ENCODE results near the gene FANCD2.
A peak's percentile ranks its signal among the peaks of the same experiment; 100 is the strongest.

The FANCD2 gene

GRCh38 chr3:10026084-10026890, at the start of gene FANCD2:
FANCD2 (plus strand) TSS chr3:10026437; CDS start chr3:10028658, 2,221 bp downstream.
- H3K36me3 ChIP-seq (ENCODE audit: control insufficient read depth, insufficient read depth, low read length): peaks cover 6% of the 10 kb centered on the region
- H3K9me3 ChIP-seq (ENCODE audit: control insufficient read depth, insufficient read depth, low read length): no peaks in the 10 kb centered on the region
- H3K27me3 ChIP-seq (ENCODE audit: control insufficient read depth, insufficient read depth, low read length): no peaks in the 10 kb centered on the region
- peak within 1 kb of the TSS; percentile 96 for H3K9ac ChIP-seq (ENCODE audit: low read depth, low read length)
- no peaks in the 10 kb centered on the region for H3K4me1 ChIP-seq (ENCODE audit: control insufficient read depth, insufficient read depth, low read length)
- peak within 1 kb of the TSS; percentile 98 for H3K4me3 ChIP-seq (ENCODE audit: low read depth, low read length)

- Histone ChIP-seq H3K9me3 (ENCODE audit: control insufficient read depth, insufficient read depth, low read length) (no peaks in the 10 kb centered on the region), H3K4me1 (ENCODE audit: control insufficient read depth, insufficient read depth, low read length) (no peaks in the 10 kb centered on the region), H3K9ac (ENCODE audit: low read depth, low read length) (no peak overlapping the region), H3K4me3 (ENCODE audit: low read depth, low read length) (no peak overlapping the region), H3K36me3 (ENCODE audit: control insufficient read depth, insufficient read depth, low read length) (peaks cover 6% of the 10 kb centered on the region), H3K27me3 (ENCODE audit: control insufficient read depth, insufficient read depth, low read length) (no peaks in the 10 kb centered on the region)
Measured at GRCh38 chr3:9976721-9977709, 49.2 kb upstream of the FANCD2 start.

DNA sequence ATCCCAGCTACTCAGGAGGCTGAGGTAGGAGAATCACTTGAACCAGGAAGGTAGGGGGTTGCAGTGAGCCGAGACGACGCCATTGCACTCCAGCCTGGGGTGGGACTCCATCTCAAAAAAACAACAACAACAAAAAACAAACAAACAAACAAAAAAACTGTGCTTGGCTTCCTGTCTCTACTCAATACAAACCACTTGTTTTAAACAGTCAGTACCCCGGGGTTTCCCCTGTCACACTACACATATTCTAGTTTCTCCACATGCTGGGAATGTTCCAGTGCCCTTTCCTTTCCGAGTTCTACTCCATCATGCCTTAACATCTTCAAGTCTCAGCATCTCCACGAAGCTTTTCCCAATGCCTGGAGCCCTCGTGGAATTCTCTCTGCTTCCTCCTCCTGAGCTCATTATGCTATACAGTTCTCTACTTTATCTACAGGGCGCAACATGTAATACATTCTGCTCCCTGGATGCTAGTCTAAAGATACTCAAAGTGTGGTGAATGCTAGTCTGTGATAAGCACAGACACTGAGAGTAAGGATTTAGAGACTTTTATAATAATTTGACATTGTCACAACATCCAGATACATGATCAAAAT, 47.4 kb upstream of the FANCD2 start:
- no peak overlapping the region for H3K4me3 ChIP-seq (ENCODE audit: low read depth, low read length)
- H3K9me3 ChIP-seq (ENCODE audit: control insufficient read depth, insufficient read depth, low read length): no peaks in the 10 kb centered on the region

DNA sequence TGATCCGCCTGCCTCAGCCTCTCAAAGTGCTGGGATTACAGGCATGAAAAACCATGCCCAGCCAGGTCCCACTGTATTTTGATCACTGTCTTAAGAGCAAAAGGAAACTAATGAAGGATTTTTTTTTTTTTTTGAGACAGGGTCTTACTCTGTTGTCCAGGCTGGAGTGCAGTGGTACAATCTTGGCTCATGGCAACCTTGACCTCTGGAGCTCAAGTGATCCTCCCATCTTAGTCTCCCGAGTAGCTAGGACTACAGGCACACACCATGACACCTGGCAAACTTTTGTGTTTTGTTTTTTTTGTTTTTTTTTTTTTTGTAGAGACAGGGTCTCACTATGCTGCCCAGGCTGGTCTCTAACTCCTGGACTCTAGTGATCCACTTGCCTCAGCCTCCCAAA, 46.0 kb upstream of the FANCD2 start:
- H3K4me1 ChIP-seq (ENCODE audit: control insufficient read depth, insufficient read depth, low read length): no peaks in the 10 kb centered on the region
- peaks cover 6% of the 10 kb centered on the region for H3K36me3 ChIP-seq (ENCODE audit: control insufficient read depth, insufficient read depth, low read length)
- no peak overlapping the region for H3K4me3 ChIP-seq (ENCODE audit: low read depth, low read length)
- H3K9ac ChIP-seq (ENCODE audit: low read depth, low read length): no peak overlapping the region
- H3K9me3 ChIP-seq (ENCODE audit: control insufficient read depth, insufficient read depth, low read length): no peaks in the 10 kb centered on the region
- H3K27me3 ChIP-seq (ENCODE audit: control insufficient read depth, insufficient read depth, low read length): no peaks in the 10 kb centered on the region

More for the DNA sequence above, 47.4 kb upstream of the FANCD2 start:
- Histone ChIP-seq H3K9ac (ENCODE audit: low read depth, low read length) (no peak overlapping the region), H3K4me1 (ENCODE audit: control insufficient read depth, insufficient read depth, low read length) (no peaks in the 10 kb centered on the region), H3K27me3 (ENCODE audit: control insufficient read depth, insufficient read depth, low read length) (no peaks in the 10 kb centered on the region), H3K36me3 (ENCODE audit: control insufficient read depth, insufficient read depth, low read length) (peaks cover 6% of the 10 kb centered on the region)

DNA sequence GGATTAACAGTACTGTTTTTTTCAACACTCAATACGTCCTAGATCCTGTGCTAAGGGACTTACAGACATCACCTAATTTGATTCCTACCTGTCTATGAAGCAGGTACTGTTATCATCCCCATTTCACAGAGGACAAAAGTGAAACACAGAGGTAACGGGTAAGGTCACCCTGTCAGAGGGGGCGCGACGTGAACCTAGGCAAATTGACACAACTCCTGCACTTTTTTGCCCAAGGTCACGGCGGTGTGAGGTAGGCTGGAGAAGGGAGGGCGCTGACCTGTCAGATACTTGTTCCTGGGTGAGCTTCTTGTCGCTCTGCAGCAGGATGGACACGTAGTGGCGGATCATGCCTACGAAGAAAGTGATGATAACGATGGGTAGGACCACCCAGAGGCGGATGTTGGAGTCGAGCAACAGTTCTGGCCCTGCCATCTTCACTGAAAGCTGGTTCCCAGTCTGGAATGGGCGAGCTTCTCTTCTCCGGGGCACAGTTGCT, 40.0 kb upstream of the FANCD2 start:
- Histone ChIP-seq H3K27me3 (ENCODE audit: control insufficient read depth, insufficient read depth, low read length) (no peaks in the 10 kb centered on the region), H3K9ac (ENCODE audit: low read depth, low read length) (peak overlapping the region; percentile 94), H3K9me3 (ENCODE audit: control insufficient read depth, insufficient read depth, low read length) (no peaks in the 10 kb centered on the region), H3K4me1 (ENCODE audit: control insufficient read depth, insufficient read depth, low read length) (no peaks in the 10 kb centered on the region), H3K36me3 (ENCODE audit: control insufficient read depth, insufficient read depth, low read length) (no peaks in the 10 kb centered on the region), H3K4me3 (ENCODE audit: low read depth, low read length) (peak overlapping the region; percentile 99)

GRCh38 chr3:9994086-9994844, 32.0 kb upstream of the FANCD2 start:
- no peaks in the 10 kb centered on the region for H3K4me1 ChIP-seq (ENCODE audit: control insufficient read depth, insufficient read depth, low read length)
- no peaks in the 10 kb centered on the region for H3K27me3 ChIP-seq (ENCODE audit: control insufficient read depth, insufficient read depth, low read length)
- no peak overlapping the region for H3K9ac ChIP-seq (ENCODE audit: low read depth, low read length)
- no peaks in the 10 kb centered on the region for H3K9me3 ChIP-seq (ENCODE audit: control insufficient read depth, insufficient read depth, low read length)
- H3K36me3 ChIP-seq (ENCODE audit: control insufficient read depth, insufficient read depth, low read length): peaks cover 6% of the 10 kb centered on the region
- no peak overlapping the region for H3K4me3 ChIP-seq (ENCODE audit: low read depth, low read length)

DNA sequence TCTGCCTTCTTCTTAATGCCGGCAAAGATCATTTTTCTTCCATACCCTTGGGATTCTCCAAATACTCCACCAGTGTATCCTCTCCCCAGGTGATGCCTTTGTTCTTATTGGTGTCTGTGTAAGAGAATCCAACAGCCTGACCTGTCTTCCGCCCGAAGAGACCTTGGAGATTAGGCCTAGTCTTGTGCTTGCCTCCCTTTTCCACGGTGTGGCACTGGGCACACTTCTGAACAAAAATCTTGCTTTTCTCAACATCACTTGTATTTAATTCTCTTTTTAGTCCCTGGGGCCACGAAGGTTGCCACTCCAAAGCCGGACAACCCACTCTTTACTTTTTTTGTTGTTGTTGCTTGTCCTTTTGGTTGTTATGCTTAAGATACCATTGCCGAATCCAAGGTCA, 25.6 kb upstream of the FANCD2 start:
- H3K36me3 ChIP-seq (ENCODE audit: control insufficient read depth, insufficient read depth, low read length): peaks cover 10% of the 10 kb centered on the region
- H3K4me1 ChIP-seq (ENCODE audit: control insufficient read depth, insufficient read depth, low read length): no peaks in the 10 kb centered on the region
- no peak overlapping the region for H3K4me3 ChIP-seq (ENCODE audit: low read depth, low read length)
- H3K9me3 ChIP-seq (ENCODE audit: control insufficient read depth, insufficient read depth, low read length): no peaks in the 10 kb centered on the region
- no peaks in the 10 kb centered on the region for H3K27me3 ChIP-seq (ENCODE audit: control insufficient read depth, insufficient read depth, low read length)
- no peak overlapping the region for H3K9ac ChIP-seq (ENCODE audit: low read depth, low read length)

DNA sequence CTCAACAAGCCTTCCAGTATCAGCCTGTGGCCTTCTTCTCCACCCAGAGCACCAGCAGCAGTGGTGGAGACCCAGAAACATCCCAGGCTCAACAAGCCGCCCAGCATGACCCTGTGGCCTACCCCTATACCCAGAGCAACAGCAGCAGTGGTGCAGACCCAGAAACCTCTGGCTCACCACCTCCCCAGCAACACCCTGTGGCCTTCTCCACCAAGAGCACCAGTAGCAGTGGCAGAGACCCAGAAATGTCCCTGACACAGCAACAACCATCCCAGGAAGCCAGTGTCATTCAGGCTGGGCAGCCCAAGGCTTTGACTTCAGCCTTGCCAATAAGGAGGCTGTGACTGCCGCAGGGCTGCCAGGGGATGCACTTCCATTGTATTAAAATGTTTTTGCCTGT, 23.3 kb upstream of the FANCD2 start:
- H3K9ac ChIP-seq (ENCODE audit: low read depth, low read length): no peak overlapping the region
- peaks cover 10% of the 10 kb centered on the region for H3K36me3 ChIP-seq (ENCODE audit: control insufficient read depth, insufficient read depth, low read length)
- H3K27me3 ChIP-seq (ENCODE audit: control insufficient read depth, insufficient read depth, low read length): no peaks in the 10 kb centered on the region

DNA sequence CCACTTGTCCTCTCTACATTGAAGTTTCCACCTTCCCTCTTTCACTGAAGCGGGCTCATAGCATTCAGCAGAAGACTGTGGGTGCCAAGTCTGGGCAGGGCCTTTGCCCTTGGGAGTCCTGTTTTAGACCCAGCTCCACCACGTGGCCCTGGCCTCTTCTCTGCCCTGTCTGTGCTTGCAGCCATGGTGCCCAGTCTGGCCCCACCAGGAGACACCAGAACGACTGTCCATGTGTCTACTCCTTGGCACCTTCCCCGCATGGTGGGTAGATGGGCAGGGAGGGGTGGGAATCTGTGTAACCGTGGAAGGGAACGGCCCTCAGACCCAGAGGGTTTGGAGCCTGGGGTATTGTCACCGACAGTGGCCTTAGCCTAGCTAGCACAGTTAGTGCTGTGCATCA, 21.7 kb upstream of the FANCD2 start:
- Histone ChIP-seq H3K4me1 (ENCODE audit: control insufficient read depth, insufficient read depth, low read length) (peaks cover 7% of the 10 kb centered on the region), H3K9me3 (ENCODE audit: control insufficient read depth, insufficient read depth, low read length) (no peaks in the 10 kb centered on the region), H3K36me3 (ENCODE audit: control insufficient read depth, insufficient read depth, low read length) (peaks cover 5% of the 10 kb centered on the region), H3K27me3 (ENCODE audit: control insufficient read depth, insufficient read depth, low read length) (no peaks in the 10 kb centered on the region), H3K9ac (ENCODE audit: low read depth, low read length) (no peak overlapping the region), H3K4me3 (ENCODE audit: low read depth, low read length) (no peak overlapping the region)

More for the DNA sequence above, 23.3 kb upstream of the FANCD2 start:
- no peak overlapping the region for H3K4me3 ChIP-seq (ENCODE audit: low read depth, low read length)
- H3K4me1 ChIP-seq (ENCODE audit: control insufficient read depth, insufficient read depth, low read length): no peaks in the 10 kb centered on the region
- no peaks in the 10 kb centered on the region for H3K9me3 ChIP-seq (ENCODE audit: control insufficient read depth, insufficient read depth, low read length)

DNA sequence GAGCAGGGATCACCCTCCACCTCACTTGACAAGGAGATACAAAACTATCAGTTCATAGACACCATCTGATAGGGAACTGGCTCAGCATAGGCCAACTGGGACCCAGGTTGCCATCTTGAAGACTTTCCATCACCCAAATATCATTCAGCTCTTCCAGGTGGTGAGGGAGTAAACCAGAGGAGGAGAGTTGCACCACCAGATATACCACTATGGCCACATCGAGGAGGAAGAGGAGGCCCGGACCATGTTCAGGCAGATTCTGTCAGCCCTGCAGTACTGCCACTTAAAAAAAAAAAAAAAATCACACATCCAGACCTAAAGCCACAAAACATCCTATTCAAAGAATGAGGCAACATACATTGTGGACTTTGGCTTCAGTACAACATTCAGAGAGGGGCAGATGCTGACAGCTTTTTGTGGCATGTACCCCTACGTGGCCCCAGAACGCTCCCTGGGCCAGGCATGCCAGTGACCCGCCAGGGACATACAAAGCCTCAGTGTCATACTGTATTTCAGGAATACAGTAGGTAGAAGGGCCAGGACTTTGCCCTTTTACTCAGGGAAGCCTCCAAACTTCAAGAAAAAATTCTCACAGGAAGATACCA, 21.2 kb upstream of the FANCD2 start:
- no peaks in the 10 kb centered on the region for H3K9me3 ChIP-seq (ENCODE audit: control insufficient read depth, insufficient read depth, low read length)
- peaks cover 7% of the 10 kb centered on the region for H3K4me1 ChIP-seq (ENCODE audit: control insufficient read depth, insufficient read depth, low read length)
- H3K36me3 ChIP-seq (ENCODE audit: control insufficient read depth, insufficient read depth, low read length): peaks cover 5% of the 10 kb centered on the region
- H3K4me3 ChIP-seq (ENCODE audit: low read depth, low read length): no peak overlapping the region
- H3K9ac ChIP-seq (ENCODE audit: low read depth, low read length): no peak overlapping the region
- H3K27me3 ChIP-seq (ENCODE audit: control insufficient read depth, insufficient read depth, low read length): no peaks in the 10 kb centered on the region
